HT-29 (cell line): ENCODE results near the gene NPIPA5. TPM values are rescaled to one million over a fixed set of nuclear protein-coding genes. Genes with fewer than 3 reads are reported as not detected.
"Not testable (repeated sequence)": the region's sequence is repeated elsewhere in the genome, so short reads cannot be mapped to it uniquely, and the experiment has no call there.

Source experiments
- DNase-seq: peaks from one replicate; pipeline ENCODE4 v3.0.0-alpha.2; 2015; ENCODE audit warnings: low spot score
- total RNA-seq: library from RNA; depleted of rRNA; stranded (reverse); fragments of >200 nt; shearing (Covaris generic); gene quantifications from 2 replicates; pipeline ENCODE4 v1.2.3, GENCODE V29; 2014; rRNA removed

Gene NPIPA5
- 0.29 TPM in 1 of 2 replicates, not detected in the other for total RNA-seq

DNA sequence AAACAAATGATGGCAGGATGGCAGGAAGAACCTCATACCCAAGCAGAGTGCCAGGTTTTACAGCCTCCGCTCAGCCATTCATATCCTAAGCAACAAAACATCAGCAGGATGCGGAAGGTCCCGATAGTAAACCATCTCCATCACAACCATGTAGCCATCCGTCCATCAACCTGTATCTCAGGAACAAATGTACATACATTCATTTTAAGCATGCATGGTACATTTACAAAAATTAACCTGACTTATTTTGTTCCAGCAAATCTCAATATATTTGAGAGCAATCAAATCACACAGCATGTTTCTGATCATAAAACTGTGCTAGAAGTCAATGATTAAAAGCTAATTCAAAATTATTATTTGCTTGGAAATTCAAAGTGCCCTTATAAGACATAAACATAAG is at the start of gene NPIPA5:
Gene NPIPA5 (minus strand): TSS at position 101 of the 400 bp plus-strand sequence. CDS start 0 bp downstream, at position 101.
- not testable (repeated sequence) for DNase-seq

DNA sequence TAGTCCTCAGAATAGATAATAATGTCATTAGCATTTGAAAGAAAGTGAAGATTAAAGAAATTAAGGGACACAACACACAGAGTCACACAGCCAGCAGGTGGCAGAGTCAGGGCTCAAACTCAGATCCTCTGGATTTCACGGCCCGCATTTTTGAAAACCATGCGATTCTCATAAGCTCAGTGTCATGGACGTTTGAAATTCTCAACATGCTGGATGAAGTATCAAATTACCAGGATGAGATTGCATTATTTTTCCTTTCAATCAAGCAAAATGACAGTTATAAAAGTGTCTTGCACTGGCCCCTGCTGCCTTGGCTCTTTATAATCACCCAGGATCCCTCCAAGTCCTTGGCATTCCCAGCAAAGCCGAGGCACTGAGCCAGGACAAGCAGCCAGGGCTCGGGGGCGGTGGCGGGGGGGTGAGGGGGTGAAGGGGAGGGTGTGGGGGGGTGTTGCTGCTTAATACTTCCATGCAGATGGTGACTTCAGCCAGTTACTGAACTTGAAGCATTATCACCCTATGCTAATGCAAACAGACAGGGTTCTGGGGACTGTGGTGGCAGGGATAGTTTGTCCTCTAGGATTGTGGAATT is 49.6 kb upstream of the NPIPA5 start:
- peak; percentile 55 for DNase-seq

DNA sequence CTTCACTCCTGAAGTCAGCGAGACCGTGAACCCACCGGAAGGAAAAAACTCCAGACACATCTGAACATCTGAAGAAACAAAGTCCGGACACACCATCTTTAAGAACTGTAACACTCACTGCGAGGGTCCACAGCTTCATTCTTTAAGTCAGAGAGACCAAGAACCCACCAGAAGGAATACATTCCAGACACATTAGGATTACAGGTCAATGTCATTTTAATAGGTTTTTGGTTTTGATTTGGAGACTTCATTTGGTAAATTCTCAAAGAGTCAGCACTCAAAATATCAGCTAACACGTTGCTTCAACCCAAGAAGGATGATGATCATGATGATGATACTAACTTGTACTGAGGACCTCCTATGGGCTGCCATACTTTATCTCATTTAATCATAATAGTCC is 48.7 kb upstream of the NPIPA5 start:
- DNase-seq, result no peak

DNA sequence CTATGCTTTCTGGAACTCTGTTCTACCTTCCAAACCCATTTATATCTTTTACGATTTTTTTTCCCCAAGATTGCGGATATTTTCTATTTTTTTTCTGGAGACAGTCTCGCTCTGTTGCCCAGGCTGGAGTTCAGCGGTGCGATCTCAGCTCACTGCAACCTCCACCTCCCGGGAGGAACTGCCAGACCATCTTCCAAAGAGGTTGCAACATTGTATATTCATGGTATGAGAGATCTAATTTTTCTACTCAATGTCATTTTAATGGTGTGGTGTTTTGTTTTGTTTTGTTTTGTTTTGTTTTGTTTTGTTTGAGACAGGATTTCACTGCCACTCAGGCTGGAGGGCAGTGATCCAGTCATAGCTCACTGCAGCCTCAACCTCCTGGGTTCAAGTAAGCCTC is 47.8 kb upstream of the NPIPA5 start:
- DNase-seq, result no peak

DNA sequence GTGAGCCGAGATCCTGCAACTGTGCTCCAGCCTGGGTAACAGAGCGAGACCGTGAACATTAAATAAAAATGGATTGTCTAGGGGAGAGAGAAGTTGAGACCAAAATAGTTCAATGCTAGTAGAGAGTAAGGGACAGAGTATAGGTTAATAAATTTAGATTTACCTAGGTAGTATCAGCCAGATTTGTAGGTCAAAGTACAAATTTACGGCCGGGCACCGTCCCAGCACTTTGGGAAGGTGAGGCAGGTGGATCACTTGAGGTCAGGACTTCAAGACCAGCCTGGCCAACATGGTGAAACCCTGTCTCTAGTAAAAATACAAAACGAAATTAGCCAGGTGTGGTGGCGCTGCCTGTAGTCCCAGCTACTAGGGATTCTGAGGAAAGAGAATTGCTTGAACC is 44.1 kb upstream of the NPIPA5 start:
- no peak for DNase-seq

DNA sequence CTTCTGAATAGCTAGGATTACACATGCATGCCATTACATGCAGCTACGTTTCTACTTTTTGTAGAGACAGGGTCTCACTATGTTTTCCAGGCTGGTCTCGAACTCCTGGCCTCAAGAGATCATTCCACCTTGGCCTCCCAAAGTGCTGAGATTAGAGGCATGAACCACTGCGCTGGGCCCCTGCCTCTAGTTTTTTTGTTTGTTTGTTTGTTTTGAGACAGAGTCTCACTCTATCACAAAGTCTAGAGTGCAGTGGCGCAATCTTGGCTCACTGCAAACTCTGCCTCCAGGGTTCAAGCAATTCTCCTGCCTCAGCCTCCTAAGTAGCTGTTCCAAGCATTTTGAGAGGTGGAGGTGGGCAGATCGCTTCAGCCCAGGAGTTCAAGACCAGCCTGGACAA is 43.6 kb upstream of the NPIPA5 start:
- DNase-seq, result not testable (repeated sequence)

DNA sequence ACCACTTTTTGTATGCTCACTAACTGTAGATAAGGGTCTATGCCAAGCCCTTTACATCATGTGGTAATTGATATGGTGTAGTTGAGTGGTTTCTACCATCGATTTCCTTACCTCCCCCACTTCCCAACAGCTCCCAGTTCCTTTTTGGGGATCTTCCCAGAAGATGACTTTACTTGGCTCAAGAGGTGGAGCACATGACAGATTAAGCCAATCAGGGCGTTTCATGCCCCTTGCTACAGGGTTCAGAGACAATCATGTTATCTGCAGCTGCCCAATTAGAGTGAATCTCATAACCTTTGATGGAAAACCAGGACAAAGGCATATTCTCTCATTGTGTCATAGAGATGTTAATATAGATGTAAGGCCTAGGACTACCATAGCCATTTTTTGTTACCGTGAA is 40.1 kb upstream of the NPIPA5 start:
- no peak for DNase-seq

DNA sequence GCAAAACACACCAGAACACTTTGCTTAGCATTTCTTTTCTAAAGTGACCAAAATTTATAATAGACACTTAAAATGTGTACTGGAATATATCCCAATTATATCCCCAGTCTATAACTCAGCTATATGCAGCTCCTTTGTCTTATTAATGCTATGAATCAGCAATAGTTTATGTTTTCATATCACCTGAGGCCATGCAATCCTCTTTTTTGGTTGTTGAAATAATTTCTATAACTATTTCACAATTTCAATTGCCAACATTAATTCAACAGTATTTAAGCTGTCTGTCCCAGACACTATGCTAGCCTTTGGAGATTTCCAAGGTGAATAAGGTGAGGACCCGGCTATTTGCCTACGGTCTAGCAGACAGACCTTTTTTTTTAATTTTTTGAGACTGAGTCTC is 39.1 kb upstream of the NPIPA5 start:
- no peak for DNase-seq

DNA sequence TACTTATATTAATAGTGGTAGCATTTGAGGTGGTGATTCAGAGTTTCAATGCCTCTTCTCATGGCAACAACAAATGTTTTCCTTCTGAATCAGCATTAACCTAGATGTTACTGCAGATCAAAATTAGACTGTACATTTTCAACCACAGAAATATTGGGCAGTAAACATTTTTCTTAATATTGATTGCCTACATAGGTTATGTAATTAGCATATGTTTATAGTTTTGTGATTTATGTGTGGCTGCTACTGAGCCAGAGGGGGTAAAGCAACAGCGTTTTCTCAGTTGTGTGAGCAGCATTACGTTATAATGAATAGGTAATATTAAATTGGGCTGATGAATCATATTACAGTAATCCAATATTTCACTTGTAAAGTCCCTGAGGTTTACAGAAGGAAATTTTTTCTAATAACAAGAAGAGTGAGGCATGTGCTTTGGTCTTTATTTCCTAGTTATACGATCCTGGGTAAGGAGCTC is 37.5 kb upstream of the NPIPA5 start:
- no peak for DNase-seq

DNA sequence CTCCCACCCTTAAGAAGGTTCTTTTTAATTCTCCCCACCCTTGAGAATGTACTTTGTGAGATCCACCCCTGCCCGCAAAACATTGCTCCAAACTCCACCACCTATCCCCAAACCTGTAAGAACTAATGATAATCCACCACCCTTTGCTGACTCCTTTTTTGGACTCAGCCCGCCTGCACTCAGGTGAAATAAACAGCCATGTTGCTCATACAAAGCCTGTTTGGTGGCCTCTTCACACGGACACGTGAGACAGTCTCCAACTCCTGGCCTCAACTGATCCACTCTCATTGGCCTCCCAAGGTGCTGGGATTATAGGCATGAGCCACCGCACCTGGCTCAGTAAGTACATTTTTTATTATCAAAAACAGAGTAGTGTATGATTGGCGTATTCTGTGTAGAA is 31.4 kb upstream of the NPIPA5 start:
- not testable (repeated sequence) for DNase-seq

DNA sequence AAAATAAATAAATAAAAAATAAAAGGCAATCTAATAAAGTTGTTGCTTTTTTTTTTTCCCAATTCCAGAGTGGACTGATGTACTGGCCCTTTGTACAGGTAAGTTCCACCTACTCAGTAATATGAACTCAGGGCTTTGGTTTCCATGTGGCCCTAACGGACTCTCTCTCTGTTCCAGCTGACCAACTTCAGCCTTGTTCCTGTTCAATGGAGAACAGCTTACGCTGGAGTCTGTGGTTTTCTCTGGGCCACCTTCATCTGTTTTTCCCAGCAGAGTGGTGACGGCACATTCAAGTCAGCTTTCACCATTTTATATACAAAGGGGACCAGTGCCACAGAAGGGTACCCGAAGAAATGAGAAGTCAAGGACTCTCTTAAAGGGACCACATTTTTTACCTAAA is 29.7 kb upstream of the NPIPA5 start:
- not testable (repeated sequence) for DNase-seq

DNA sequence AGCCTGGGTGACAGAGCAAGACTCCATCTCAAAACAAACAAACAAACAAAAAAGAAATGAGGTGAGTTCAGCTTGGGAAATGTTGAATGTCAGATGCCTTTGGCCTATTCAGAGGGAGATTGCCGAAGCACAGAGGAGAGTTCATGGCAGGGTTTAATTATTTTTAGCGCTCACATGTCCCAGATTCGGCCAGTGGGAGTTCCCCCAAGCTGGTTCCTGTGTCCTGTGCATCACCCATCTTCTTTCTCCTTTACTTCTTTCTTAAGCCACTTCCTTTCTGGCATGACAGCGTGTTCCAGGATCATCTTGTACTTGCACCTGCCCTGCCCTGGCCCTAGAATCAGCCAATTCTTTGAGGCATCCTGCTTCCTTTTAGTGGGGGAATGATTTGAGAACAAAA is 26.7 kb upstream of the NPIPA5 start:
- no peak for DNase-seq

DNA sequence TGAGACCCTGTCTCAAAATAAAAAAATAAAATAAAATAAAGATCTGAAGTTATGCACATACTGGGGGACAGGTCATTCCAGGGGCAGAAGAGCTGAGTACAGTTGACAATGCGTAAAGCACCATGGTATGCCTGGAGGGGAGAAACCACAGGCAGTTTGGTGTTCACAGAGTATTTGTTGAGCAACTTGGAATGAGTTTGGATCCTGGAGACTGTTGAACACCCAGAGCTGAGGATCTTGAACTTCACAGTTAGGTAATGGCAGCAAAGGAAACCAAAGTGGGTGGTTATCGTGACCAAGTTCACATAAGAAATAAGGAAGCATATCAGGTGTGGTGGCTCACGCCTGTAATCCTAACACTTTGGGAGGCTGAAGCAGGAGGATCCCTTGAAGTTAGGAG is 26.0 kb upstream of the NPIPA5 start:
- DNase-seq, result not testable (repeated sequence)

DNA sequence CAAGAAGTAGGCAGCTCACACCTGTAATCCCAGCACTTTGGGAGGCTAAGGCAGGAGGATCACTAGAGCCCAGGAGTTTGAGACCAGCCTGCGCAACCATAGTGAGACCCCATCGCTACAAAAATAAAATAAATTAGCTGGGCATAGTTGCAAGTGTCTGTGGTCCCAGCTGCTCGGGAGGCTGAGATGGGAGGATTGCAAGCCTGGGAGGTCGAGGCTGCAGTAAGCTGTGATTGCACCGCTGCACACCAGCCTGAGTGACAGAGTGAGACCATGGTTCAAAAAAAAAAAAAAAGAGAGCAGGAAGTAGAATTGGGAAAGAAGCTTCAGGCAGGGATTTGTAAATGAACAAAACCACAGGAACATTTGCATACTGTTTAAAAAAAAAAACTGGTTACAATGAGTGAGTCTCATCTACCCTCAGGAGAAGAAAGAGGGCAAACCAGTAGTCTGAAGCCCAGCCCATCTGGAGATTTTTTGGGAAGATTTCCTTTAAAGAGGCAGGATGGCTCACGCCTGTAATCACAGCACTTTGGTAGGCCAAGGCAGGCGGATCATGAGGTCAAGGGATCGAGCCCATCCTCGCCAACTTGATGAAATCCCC is 25.4 kb upstream of the NPIPA5 start:
- DNase-seq, result no peak

DNA sequence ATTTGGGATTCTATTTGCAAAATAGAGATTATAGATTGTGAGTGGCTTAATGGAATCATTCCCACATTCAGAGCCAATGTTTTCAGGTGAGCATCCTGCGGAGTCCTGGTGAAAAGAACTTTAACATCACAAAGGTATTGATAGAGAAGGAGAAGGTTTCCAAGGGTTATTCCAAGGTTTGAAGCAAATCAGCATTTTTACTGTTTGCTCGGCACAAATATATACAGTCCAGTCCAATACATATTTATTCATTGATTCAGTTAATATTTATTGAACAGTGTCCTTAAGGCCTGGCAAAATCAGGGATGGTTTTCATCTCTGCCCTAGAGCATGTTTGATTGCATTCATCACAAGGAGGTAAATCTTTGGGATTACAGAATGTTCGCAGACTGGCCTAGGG is 23.9 kb upstream of the NPIPA5 start:
- DNase-seq, result no peak

DNA sequence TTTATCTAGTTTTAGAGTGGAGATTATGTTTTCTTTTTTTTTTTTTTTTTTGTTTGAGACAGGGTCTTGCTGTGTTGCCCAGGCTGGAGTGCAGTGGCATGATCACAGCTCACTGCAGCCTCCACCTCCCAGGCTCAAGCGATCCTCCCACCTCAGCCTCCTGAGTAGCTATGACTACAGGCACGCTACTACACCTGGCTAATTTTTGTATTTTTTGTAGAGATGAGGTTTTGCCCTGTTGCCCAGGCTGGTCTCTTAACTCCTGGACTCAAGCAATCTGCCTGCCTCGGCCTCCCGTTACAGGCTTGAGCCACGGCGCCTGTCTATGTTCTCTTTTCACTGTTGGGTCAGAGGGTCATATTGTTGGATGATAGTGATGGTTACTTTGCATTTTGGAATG is 22.2 kb upstream of the NPIPA5 start:
- DNase-seq, result not testable (repeated sequence)

DNA sequence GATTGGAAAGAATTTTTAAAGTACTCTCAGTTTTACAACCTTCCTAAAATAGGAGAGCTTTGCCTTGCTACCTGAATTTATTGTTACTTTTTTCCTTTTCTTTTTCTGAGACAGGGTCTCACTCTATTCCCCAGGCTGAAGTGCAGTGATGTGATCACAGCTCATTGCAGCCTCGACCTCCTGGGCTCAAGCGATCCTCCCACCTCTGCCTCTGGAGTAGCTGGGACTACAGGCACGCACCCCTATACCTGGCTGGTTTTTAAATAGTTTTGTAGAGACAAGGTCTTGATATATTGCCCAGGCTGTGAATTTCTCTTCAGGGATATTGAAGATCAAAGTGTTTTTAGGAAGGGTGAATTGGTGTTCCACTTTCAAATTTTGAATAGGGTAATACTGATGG is 21.2 kb upstream of the NPIPA5 start:
- no peak for DNase-seq

DNA sequence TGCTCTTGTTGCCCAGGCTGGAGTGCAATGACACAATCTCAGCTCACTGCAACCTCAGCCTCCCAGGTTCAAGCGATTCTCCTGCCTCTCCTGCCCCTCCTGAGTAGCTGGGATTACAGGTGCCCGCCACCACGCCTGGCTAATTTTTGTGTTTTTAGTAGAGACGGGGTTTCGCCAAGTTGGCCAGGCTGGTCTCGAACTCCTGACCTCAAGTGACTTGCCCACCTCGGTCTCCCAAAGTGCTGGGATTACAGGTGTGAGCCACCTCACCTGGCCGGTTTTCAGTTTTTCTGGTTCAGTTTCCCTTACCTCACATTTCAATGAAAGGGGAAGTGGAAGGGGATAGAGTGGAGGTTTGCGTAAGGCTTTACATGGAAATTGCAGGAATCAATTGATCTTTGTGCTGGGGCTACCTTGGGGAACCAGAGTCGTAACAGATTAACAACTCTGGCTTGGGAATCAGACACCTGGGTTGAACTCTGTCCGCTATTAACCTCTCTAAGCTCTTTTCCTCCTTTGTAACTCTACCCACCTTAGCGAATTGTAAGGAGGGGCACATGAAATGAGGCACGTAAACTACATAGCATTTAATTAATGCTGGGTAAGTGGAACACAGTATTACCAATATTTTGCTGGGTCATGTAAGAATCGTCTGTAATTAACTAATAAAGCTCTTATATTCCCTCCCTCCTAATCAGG is 20.7 kb upstream of the NPIPA5 start:
- DNase-seq, result peak; percentile 30

DNA sequence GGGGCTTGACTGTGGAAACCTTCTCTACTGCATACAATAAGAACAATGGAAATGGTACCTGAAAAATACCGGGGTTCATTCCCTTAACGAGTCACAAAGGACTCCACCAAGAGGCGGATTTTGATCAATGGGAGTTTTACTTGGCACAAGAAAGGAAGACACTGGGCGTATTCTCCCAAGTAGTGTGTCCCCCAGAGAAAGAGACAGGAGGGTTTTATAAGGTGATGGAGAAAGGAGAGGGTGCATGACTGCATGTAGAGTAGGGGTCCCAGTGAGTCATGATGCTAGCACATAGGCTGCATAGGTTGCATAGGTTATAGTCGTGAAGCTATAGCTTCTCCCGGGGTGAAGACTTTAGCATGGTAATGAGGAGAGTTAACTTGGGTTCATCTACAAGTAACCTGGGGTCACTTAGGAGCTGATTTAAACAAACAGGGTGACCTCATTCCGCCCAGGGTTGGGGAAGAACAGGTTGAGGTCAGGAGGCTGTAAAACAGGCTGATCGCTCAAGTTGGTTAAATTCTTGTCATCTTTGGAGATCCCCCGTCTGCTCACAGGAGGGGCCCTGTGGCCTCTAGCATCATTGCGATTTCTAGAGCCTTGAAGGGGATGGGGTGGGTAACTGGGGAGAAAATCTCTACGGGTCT is 19.0 kb upstream of the NPIPA5 start:
- DNase-seq, result no peak

DNA sequence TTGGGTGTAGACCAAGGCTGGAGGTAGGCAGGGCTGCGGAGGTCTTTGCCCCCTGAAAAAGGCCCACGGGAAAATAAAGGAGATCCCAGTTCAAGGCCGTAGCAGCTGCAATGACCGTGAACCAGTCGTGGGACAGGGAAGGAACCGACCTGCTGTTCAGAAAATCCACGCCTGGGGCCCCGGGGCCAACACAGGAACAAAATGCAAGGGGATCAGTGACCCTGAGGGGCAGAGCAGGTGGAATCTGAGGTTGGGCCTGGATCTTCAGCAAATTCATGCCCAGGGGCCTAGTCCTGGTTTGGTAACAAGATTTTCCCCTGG is 18.4 kb upstream of the NPIPA5 start:
- not testable (repeated sequence) for DNase-seq

DNA sequence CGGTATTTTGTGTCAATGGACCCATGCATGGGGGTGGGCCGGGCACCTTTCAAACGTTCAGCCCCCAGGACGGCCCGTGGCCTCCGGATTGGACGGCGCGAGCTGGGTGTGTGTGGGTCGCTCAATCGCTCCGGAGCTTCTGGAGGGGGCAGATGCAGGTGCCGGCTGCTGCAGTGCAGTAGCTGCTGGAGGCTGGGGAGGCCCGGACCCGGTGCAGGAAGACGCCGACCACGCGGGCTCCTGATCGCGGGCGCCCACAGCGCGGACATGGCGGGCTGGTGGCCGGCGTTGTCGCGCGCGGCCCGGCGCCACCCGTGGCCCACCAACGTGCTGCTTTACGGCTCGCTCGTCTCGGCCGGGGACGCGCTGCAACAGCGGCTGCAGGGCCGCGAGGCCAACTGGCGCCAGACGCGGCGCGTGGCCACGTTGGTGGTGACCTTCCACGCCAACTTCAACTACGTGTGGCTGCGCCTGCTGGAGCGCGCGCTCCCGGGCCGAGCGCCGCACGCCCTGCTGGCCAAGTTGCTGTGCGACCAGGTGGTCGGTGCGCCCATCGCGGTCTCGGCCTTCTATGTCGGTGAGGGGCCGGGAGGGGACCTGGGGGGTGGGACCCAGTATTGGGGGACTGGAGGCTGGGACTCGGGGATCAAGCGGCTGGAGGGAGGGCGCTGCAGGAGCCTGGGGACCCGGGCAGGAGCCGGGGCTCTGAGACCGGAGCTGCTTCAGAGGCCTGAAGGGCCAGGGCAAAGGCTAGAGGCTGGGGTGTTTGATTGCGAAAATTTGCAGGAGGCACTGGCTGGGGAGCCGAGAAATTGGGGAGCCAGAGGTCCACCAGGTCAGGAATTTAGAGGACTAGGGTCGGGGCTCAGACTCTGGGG is 17.8 kb upstream of the NPIPA5 start, which contains the start of gene MPV17L:
Gene MPV17L (plus strand): TSS at position 124 of the 878 bp plus-strand sequence. CDS start 144 bp downstream, at position 268.
- not testable (repeated sequence) for DNase-seq
